Stimulated activated CD8-positive, alpha-beta memory T cell treated with anti-CD3 and anti-CD28 coated beads, Interleukin-15, amount 100 ng/mL, for 24 hours (primary cell): ENCODE results near the gene C6orf120.
"Not testable (repeated sequence)": the region's sequence is repeated elsewhere in the genome, so short reads cannot be mapped to it uniquely, and the experiment has no call there.

Source experiments
- DNase-seq: peaks from one replicate; pipeline ENCODE4 v3.0.0-alpha.2; 2020; ENCODE audit warnings: low read depth

Gene C6orf120

GRCh38 chr6:169684056-169684455 lies 17.9 kb upstream of the C6orf120 start:
- no peak for DNase-seq

GRCh38 chr6:169685860-169686259 lies 16.1 kb upstream of the C6orf120 start:
- DNase-seq = no peak

DNA sequence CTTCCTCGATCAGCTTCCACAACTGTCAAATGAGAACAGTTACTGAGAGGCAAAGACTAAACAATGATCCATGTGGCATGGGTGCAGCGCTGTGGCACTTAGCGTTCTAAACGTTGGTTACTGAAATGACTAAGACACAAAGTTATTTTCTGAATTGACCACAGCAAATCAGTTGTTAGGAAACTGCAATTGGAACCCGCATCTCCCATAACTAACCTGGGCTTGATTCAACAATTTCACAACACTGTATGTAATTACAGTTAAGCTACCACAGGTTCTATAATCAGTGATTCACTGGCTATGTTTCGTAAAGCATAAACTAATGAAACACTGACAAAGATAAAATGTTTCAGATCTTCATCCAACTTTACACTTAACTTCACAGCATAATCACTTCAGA lies 12.6 kb upstream of the C6orf120 start:
- no peak for DNase-seq

DNA sequence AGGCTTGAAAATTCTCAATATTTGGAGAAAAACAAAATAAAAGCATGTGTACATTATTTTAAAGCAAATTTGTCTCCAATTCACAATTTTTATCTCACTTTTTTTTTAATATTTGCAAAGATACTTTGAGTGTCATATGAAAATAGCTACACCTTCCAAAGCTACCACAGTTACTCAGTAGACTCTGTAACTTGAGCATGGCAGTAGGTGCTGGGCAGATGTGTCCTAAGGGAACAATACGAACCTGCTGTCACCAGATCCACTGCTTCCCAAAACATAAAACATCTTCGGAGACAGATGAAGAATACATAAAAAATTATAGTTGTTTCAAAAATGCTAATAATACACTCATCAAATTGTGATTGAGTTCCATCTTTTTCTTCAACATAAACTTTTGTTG lies 10.7 kb upstream of the C6orf120 start:
- no peak for DNase-seq

GRCh38 chr6:169692516-169692915 lies 9.4 kb upstream of the C6orf120 start:
- no peak for DNase-seq

GRCh38 chr6:169695131-169695530 lies 6.8 kb upstream of the C6orf120 start:
- DNase-seq = no peak

- DNase-seq = not testable (repeated sequence)
Observed at GRCh38 chr6:169697115-169697514, 4.8 kb upstream of the C6orf120 start.

GRCh38 chr6:169700296-169700695 lies 1.6 kb upstream of the C6orf120 start:
- no peak for DNase-seq

DNA sequence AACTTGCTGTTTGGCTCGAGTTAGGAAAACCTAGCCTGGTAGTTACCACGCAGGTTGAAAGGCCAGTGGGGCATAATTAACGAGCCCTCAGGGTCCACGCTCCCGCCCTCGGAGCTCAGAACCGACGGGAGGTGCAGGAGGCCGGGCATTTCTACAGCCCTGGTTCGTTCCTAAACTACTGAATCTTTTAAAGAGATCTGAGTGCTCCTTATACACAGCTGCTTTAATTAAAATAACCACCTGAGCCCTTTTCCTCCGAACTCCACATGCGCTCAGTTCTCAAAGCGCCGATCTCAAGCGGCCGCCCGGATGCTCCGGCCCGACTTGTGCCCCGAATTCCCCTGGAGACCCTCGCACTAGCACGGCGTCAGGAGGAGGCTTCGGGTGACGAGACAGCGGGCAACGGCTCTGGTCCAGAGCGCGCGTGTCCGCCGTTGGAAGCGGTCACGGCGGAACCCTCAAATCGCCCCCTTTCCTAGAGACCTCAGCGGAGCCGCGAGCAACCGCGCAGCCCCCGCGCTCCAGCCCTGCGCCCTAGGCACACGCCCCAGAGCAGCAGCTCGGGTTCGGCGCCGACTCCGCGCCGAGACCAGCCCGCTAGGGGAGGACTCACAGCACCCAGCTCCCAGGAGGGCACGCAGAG lies 494 bp upstream of the C6orf120 start:
- no peak for DNase-seq

- DNase-seq = no peak
Observed at GRCh38 chr6:169702840-169703246, 917 bp downstream of the C6orf120 start.

DNA sequence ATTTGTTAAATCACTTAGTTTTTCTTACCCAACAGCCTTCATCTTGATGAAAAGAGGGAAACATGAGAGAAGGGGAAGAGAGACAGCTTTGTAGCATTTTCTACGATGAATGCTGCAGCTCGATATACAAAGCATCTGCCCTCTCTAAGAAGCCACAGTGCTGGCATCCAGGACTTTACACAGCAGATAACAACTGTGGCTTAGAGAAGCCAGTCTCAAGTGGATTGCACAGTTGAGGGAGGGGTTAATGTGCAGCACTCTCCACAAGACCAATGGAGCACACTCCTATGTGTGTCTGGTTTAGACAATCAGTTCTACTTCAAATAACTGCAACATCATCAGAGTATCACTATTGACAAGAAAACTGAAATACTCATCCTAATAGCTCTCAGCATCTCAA lies 5.8 kb downstream of the C6orf120 start:
- no peak for DNase-seq

DNA sequence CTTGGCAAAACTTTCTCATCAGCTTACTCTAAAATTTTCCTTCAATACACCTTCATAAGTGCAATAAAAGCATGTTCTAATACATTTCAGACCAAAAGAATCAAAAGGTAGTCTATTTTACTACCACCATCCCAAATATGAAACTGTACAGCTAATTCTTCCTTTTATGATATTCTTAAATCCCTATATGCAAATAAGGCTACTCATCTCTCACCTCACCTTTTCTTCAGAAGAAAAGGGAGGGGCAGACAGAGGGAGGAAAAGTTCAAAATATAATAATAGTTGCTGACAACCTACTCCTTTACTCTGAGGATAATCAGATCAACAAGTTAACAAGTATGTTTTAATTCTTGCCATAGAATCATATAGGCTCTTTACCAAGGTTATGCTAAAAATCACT lies 7.4 kb downstream of the C6orf120 start:
- no peak for DNase-seq

GRCh38 chr6:169710009-169710408 lies 8.1 kb downstream of the C6orf120 start:
- DNase-seq = no peak

GRCh38 chr6:169714178-169714577 lies 12.3 kb downstream of the C6orf120 start:
- no peak for DNase-seq

- no peak for DNase-seq
Observed at GRCh38 chr6:169714595-169714994, 12.7 kb downstream of the C6orf120 start.

DNA sequence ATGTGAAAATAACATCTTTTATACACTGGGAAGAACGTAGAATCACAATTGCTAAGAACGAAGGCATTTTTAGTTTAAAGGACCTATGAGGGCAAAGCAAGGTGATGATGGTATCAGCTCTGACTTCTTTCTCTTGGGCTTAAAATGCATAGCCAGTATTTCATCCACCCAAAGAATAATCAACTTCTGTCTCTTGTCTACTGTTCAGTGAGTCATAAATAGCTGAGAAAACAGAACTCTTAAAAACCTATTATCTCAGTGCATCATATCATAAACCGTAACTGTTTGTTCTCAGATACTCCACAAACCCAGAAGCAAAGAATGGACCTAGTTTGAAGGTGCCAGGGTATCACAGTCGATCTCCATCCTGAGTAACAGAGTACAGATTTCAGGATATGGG lies 17.2 kb downstream of the C6orf120 start:
- DNase-seq = no peak

DNA sequence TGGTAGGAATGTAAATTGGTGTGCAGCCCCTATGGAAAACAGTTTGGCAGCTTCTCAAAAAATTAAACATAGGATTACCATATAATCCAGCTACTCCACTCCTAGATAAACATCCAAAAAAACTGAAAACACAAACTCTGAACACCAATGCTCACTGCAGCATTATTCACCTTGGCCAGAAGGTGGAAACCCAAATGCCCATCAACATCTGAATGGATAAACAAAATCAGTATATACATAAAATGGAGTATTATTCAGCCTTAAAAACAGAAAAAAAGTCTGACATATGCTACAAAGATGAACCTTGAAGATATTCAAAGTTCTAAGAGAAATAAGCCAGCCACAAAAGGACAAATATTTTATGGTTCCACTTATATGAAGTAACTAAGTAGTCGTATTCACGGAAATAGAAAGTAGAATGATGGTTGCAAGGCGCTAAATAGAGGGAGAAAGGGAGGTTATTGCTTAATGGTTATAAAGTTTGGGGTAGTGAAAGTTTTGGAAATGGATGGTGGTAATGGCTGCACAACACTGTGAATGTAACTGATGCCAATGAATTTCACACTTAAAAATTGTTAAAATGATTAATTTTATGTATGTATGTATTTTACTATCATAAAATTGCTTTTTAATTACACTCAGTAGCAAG lies 18.4 kb downstream of the C6orf120 start:
- DNase-seq = no peak

- peak; percentile 7 for DNase-seq
Observed at GRCh38 chr6:169722362-169723199, 20.7 kb downstream of the C6orf120 start.

DNA sequence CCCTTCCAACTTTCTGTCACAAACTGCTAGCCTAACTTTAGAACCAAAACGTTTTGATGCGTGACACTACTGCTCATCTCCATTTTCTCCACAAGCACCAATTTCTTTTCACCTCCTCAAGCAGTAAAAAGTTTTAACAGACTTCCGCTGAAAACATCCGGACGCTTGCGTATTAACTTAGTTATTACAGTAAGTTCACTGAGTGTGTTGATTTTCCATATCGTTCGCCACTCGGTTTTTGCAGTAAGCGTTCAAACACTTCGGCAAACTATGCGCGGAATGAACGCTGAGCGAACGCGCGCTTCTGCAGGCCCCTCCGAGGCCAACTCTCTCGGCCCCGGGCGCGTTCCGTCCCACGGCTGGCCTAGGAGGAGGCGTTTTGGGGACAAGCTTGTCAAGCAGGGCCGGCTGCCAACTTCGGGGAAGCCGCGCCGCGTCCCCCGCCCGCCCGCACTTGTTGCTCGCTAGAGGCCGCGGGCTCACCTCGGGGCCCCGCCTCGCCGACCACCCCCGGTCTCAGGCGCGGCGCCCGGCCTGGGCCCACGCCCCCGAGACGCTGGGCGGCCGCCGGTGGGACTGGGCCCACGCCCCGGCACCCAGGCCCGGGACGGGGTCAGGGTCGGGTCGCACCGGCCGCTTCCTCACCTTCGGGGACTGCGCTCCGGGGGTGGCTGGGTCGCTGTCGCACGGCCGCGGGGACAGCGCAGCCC lies 21.4 kb downstream of the C6orf120 start:
- DNase-seq = peak; percentile 26

- DNase-seq = peak; percentile 17
Observed at GRCh38 chr6:169723991-169724493, 22.1 kb downstream of the C6orf120 start.

- DNase-seq = peak; percentile 54
Observed at GRCh38 chr6:169724494-169725124, 22.7 kb downstream of the C6orf120 start, which contains the start of gene PHF10. PHF10 (minus strand) TSS chr6:169724500; CDS start chr6:169723931, 569 bp downstream.
